Endodermal cell (in vitro differentiated cells): ENCODE measurements around the gene DEPP1. TPM values are rescaled to one million over a fixed set of nuclear protein-coding genes. Genes with fewer than 3 reads are reported as not detected.

ENCODE experiments used
- DNase-seq: peaks from one replicate; pipeline ENCODE4 v3.0.0-alpha.2; 2017
- H3K27ac ChIP-seq: 2 replicates; pipeline ENCODE4 v1.5.1; 2013; ENCODE audit warnings: mild to moderate bottlenecking, low read depth, low read length, moderate library complexity
- H3K27me3 ChIP-seq: 2 replicates; pipeline ENCODE4 v1.6.1; 2013; ENCODE audit warnings: mild to moderate bottlenecking, low read length, moderate library complexity; ENCODE audit not compliant: insufficient read depth, control insufficient read depth, poor library complexity, severe bottlenecking
- H3K36me3 ChIP-seq: 2 replicates; pipeline ENCODE4 v1.7.0; 2013; ENCODE audit warnings: mild to moderate bottlenecking, low read length, moderate library complexity; ENCODE audit not compliant: control insufficient read depth, insufficient read depth
- H3K4me1 ChIP-seq: one replicate; pipeline ENCODE4 v1.7.0; 2013; ENCODE audit warnings: low read length; ENCODE audit not compliant: control insufficient read depth, insufficient read depth
- H3K4me3 ChIP-seq: 2 replicates; pipeline ENCODE4 v1.5.1; 2013; ENCODE audit warnings: mild to moderate bottlenecking, low read length, moderate library complexity
- H3K9ac ChIP-seq: 2 replicates; pipeline ENCODE4 v1.6.1; 2013; ENCODE audit warnings: mild to moderate bottlenecking, low read length, moderate library complexity; ENCODE audit not compliant: poor library complexity, severe bottlenecking; ENCODE audit errors: extremely low read depth
- H3K9me3 ChIP-seq: 2 replicates; pipeline ENCODE4 v1.6.1; 2013; ENCODE audit warnings: mild to moderate bottlenecking, low read length, moderate library complexity; ENCODE audit not compliant: control insufficient read depth
- H3K27ac Mint-ChIP-seq: 2 replicates; pipeline ENCODE4 v1.8.0; 2020; ENCODE audit warnings: mixed read lengths
- H3K27me3 Mint-ChIP-seq: 2 replicates; pipeline ENCODE4 v1.8.0; 2021; ENCODE audit warnings: mild to moderate bottlenecking, mixed read lengths; ENCODE audit not compliant: insufficient read depth
- H3K36me3 Mint-ChIP-seq: 2 replicates; pipeline ENCODE4 v1.8.0; 2020; ENCODE audit warnings: low read depth, mixed read lengths
- H3K4me1 Mint-ChIP-seq: 2 replicates; pipeline ENCODE4 v1.8.0; 2020; ENCODE audit warnings: mixed read lengths
- H3K4me3 Mint-ChIP-seq: 2 replicates; pipeline ENCODE4 v1.8.0; 2020; ENCODE audit warnings: mild to moderate bottlenecking, moderate library complexity, mixed read lengths
- H3K9me3 Mint-ChIP-seq: 2 replicates; pipeline ENCODE4 v1.8.0; 2020; ENCODE audit warnings: mild to moderate bottlenecking, mixed read lengths
- WGBS, 2 experiments: methylation state at CpG; one replicate each; pipeline versions ENCODE4 v1.1.5 to v1.1.7; 2013; ENCODE audit warnings: missing lambda C conversion rate in 2 of 2, mixed read lengths in 1 of 2; ENCODE audit not compliant: insufficient coverage in 1 of 2, insufficient read length in 1 of 2; 5-methylcytosine and 5-hydroxymethylcytosine counted together
- total RNA-seq, 2 donors: library from RNA; stranded (reverse); fragmentation: NEBNext Ultra II Directional in 1 of 2; extraction: Animal tissue kit (Norgen Biotek cat#: 25700) in 1 of 2; gene quantifications; 2 replicates in 1 of 2; 3 replicates in 1 of 2; pipeline ENCODE4 v1.2.1, GENCODE V29; 2021
- TF ChIP-seq, protein P1 (sequence below): fragments of 200-600 bp; sonication (generic); conservative IDR thresholded peaks from 2 replicates; pipeline ENCODE4 v1.5.0; 2021; ENCODE audit warnings: antibody characterized with exemption, mild to moderate bottlenecking

The DEPP1 gene
- total RNA-seq, 2 donors from 2014 or later = 1.3 to 2.6 TPM

DNA sequence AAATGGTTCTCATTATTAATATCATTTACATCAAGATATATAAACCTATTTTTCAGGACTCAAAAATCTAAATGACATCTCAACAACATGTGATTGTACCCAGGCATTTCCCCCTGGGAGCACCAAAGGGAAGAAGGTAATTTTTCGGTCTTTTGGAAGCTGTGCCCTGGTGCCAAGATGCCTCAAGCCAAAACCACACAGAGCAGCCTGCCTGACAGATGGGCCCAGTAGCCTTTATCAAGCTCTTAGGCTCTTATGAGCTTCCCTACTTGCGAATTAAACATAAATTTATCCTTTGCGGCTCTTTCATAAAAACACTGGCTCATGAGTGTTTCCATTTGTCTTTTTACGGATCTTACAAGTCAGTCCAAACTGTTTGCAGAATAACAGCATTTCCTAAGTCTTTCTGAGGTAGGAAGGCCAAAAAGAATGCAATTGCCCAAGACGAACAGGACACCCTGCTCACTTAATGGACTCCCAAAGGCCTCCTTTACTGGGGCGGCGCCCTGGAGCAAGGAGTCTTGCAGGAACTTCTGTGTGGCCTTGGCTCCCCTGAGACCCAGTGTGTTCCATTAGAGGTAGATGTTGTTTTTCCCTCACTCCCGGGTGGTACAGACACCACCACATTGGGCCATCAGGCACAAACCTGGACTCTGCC lies 23.1 kb downstream of the DEPP1 start:
- no peak overlapping the region for H3K4me3 ChIP-seq
- no peak overlapping the region for H3K9ac ChIP-seq
- peaks cover 2% of the 10 kb centered on the region for H3K9me3 Mint-ChIP-seq
- peaks cover 25% of the 10 kb centered on the region for H3K4me1 Mint-ChIP-seq
- H3K36me3 ChIP-seq = no peaks in the 10 kb centered on the region
- TF ChIP-seq, protein P1, sequence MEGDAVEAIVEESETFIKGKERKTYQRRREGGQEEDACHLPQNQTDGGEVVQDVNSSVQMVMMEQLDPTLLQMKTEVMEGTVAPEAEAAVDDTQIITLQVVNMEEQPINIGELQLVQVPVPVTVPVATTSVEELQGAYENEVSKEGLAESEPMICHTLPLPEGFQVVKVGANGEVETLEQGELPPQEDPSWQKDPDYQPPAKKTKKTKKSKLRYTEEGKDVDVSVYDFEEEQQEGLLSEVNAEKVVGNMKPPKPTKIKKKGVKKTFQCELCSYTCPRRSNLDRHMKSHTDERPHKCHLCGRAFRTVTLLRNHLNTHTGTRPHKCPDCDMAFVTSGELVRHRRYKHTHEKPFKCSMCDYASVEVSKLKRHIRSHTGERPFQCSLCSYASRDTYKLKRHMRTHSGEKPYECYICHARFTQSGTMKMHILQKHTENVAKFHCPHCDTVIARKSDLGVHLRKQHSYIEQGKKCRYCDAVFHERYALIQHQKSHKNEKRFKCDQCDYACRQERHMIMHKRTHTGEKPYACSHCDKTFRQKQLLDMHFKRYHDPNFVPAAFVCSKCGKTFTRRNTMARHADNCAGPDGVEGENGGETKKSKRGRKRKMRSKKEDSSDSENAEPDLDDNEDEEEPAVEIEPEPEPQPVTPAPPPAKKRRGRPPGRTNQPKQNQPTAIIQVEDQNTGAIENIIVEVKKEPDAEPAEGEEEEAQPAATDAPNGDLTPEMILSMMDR = no peak
- no peaks in the 10 kb centered on the region for H3K9me3 ChIP-seq
- H3K4me3 Mint-ChIP-seq = no peak overlapping the region
- H3K27me3 ChIP-seq = no peaks in the 10 kb centered on the region
- 94 to 97% methylated on average over 4 to 8 of the region's 8 CpGs for WGBS, 2 experiments
- no peak overlapping the region for H3K27ac ChIP-seq
- no peak for DNase-seq
- H3K36me3 Mint-ChIP-seq = peaks cover 8% of the 10 kb centered on the region
- peaks cover 6% of the 10 kb centered on the region for H3K27me3 Mint-ChIP-seq
- H3K4me1 ChIP-seq = peaks cover 5% of the 10 kb centered on the region
- no peak overlapping the region for H3K27ac Mint-ChIP-seq

DNA sequence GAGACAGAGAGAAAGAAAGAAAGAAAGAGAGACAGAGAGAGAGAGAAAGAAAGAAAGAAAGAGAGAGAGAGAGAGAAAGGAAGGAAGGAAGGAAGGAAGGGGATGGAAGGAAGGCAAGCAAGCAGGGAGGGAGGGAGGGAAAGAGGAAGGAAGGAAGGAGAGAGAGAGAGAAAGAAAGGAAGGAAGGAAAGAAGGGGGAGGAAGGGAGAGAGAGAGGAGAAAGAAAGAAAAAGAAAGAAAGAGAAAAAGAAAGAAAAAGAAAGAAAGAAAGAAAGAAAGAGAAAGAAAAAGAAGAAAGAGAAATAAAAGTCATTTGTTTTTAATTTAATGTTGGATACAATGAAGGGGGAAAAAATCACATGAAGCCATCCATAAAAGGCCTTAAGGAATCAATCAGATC lies 23.6 kb downstream of the DEPP1 start:
- H3K4me3 ChIP-seq = no peak overlapping the region
- DNase-seq = no peak
- peaks cover 8% of the 10 kb centered on the region for H3K36me3 Mint-ChIP-seq
- H3K4me1 ChIP-seq = no peaks in the 10 kb centered on the region
- H3K36me3 ChIP-seq = no peaks in the 10 kb centered on the region
- TF ChIP-seq, protein P1 = no peak
- peaks cover 20% of the 10 kb centered on the region for H3K4me1 Mint-ChIP-seq
- no peak overlapping the region for H3K4me3 Mint-ChIP-seq
- H3K27ac Mint-ChIP-seq = no peak overlapping the region
- H3K27ac ChIP-seq = no peak overlapping the region
- H3K9ac ChIP-seq = no peak overlapping the region
- no peaks in the 10 kb centered on the region for H3K27me3 Mint-ChIP-seq
- H3K27me3 ChIP-seq = no peaks in the 10 kb centered on the region
- no peaks in the 10 kb centered on the region for H3K9me3 ChIP-seq
- H3K9me3 Mint-ChIP-seq = peaks cover 2% of the 10 kb centered on the region

DNA sequence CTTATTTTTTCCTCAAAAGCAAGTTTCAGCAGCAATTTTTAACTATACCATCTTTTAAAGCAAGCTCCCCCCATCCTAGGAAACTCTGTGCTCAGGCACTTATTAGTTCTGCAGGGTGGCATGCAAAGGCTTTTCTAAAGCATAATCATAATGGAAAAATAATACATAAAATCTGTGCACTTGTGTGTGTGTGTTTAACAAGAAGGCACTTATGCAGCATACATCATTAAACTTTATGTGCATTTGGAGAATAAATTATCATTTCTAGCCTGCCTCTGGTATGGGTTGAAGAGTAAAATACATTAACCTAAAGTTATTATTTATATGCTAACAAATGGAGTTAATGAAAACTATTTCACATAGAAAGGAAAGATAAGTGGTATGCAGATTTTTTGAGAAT lies 24.6 kb downstream of the DEPP1 start:
- Mint-ChIP-seq H3K9me3 (peaks cover 2% of the 10 kb centered on the region), H3K4me1 (peaks cover 20% of the 10 kb centered on the region), H3K4me3 (no peak overlapping the region), H3K27ac (no peak overlapping the region), H3K36me3 (peaks cover 8% of the 10 kb centered on the region), H3K27me3 (no peaks in the 10 kb centered on the region)
- no peak overlapping the region for H3K4me3 ChIP-seq
- no peaks in the 10 kb centered on the region for H3K9me3 ChIP-seq
- no peak overlapping the region for H3K9ac ChIP-seq
- no peak overlapping the region for H3K27ac ChIP-seq
- H3K27me3 ChIP-seq = no peaks in the 10 kb centered on the region
- no peak for DNase-seq
- TF ChIP-seq, protein P1 = no peak
- H3K4me1 ChIP-seq = no peaks in the 10 kb centered on the region
- H3K36me3 ChIP-seq = no peaks in the 10 kb centered on the region
